Lung (tissue), 12 donors: ENCODE data around the gene SMCO3. TPM values are rescaled to one million over a fixed set of nuclear protein-coding genes. Genes with fewer than 3 reads are reported as not detected.
A peak's percentile ranks its signal among the peaks of the same experiment; 100 is the strongest.

Experiments used
- ATAC-seq: fragments of 200-7000 bp; cut with Tn5 transposase; one replicate; pipeline ENCODE4 v1.9.1; 2020; ENCODE audit warnings: moderate number of reproducible peaks; ENCODE audit not compliant: insufficient read depth, low FRiP score
- DNase-seq, 3 donors: peaks; one replicate each; pipeline ENCODE4 v3.0.0-alpha.2; 2013 to 2017
- H3K27ac ChIP-seq, 2 donors: one replicate each; pipeline ENCODE4 v1.5.1; 2013; ENCODE audit warnings: mild to moderate bottlenecking in 2 of 2, moderate library complexity in 2 of 2, control low read depth in 1 of 2, inconsistent platforms in 1 of 2, low read depth in 1 of 2, low read length in 1 of 2
- H3K27me3 ChIP-seq, 3 donors: one replicate each; pipeline ENCODE4 v1.5.1; 2013; ENCODE audit warnings: low read length in 2 of 3; ENCODE audit not compliant: control insufficient read depth in 3 of 3, insufficient read depth in 3 of 3
- H3K36me3 ChIP-seq, 4 donors: one replicate each; pipeline ENCODE4 v1.5.1; 2013; ENCODE audit warnings: low read length in 4 of 4, mild to moderate bottlenecking in 1 of 4, moderate library complexity in 1 of 4; ENCODE audit not compliant: control insufficient read depth in 4 of 4, insufficient read depth in 4 of 4
- H3K4me1 ChIP-seq, 5 donors: one replicate each; pipeline ENCODE4 v1.5.1; 2013; ENCODE audit warnings: low read length in 5 of 5, mild to moderate bottlenecking in 2 of 5, moderate library complexity in 1 of 5; ENCODE audit not compliant: control insufficient read depth in 5 of 5, insufficient read depth in 5 of 5
- H3K4me3 ChIP-seq: one replicate; pipeline ENCODE4 v1.5.1; 2013; ENCODE audit warnings: mild to moderate bottlenecking, control low read depth, moderate library complexity
- H3K9ac ChIP-seq, 2 donors: one replicate each; pipeline ENCODE4 v1.5.1; 2013; ENCODE audit warnings: low read length in 2 of 2, control low read depth in 1 of 2; ENCODE audit not compliant: insufficient read depth in 1 of 2
- H3K9me3 ChIP-seq, 4 donors: one replicate each; pipeline ENCODE4 v1.5.1; 2013; ENCODE audit warnings: low read length in 3 of 4, mild to moderate bottlenecking in 1 of 4, moderate library complexity in 1 of 4; ENCODE audit not compliant: control insufficient read depth in 4 of 4, insufficient read depth in 3 of 4
- CTCF ChIP-seq: IDR thresholded peaks from 2 replicates; pipeline ENCODE4 v1.5.1; 2012; ENCODE audit warnings: mild to moderate bottlenecking; ENCODE audit errors: control extremely low read depth, extremely low read depth
- WGBS, 2 donors: extraction: QIAGEN DNeasy Blood & Tissue Kit; methylation state at CpG; one replicate each; pipeline ENCODE4 v1.1.7; 2013; 5-methylcytosine and 5-hydroxymethylcytosine counted together
- polyA plus RNA-seq, 2 donors: library from polyadenylated mRNA; stranded (reverse); fragments of 200-250 nt; gene quantifications; one replicate each; pipeline ENCODE4 v1.2.1, GENCODE V29; 2013
- total RNA-seq, 2 donors: library from RNA; depleted of rRNA in 1 of 2; stranded (reverse); fragments of >200 nt in 1 of 2; gene quantifications; one replicate each; pipeline ENCODE4 v1.2.1, GENCODE V29; 2014 to 2021
- donor health status: control.
- donor health status: control.
- donor health status: Bipolar disorder and iron deficiency.
- donor health status: healthy.
- donor health status: DM: yes; HTN: yes; CAD: no.

SMCO3 gene
- total and polyA plus RNA-seq, 4 donors = 0.27 to 1.3 (median 0.70) TPM

DNA sequence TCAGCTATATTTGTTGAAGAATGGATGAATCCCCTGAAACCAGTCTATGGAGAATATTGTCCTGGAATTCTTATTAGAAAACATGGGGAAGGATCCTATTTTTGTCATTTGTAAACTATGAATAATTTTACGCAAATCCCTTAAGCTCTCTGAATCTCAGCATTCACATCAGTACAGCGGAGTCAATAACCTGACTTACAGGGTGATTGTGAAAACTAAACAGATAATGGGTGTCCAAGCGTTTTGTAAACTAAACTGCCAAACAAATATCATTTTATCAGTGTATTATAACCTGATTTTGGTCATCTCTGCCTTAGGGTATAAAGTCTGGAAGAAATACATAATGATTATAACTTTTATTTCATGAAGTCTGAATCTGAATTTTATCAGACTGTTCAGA, 19.4 kb upstream of the SMCO3 start:
- no peaks in the 10 kb centered on the region for H3K9me3 ChIP-seq
- no peak overlapping the region for H3K4me3 ChIP-seq
- no peak for ATAC-seq
- H3K9ac ChIP-seq = no peak overlapping the region
- no peaks in the 10 kb centered on the region for H3K36me3 ChIP-seq
- H3K27ac ChIP-seq = no peak overlapping the region
- peaks cover 0 to 2% (median 0%) of the 10 kb centered on the region in 3 donors for H3K27me3 ChIP-seq
- DNase-seq = no peak
- 88 to 95% methylated on average over 3 of the region's 3 CpGs for WGBS, 2 donors
- TF ChIP-seq CTCF = no peak
- H3K4me1 ChIP-seq = peaks cover 0 to 17% (median 0%) of the 10 kb centered on the region in 5 donors

DNA sequence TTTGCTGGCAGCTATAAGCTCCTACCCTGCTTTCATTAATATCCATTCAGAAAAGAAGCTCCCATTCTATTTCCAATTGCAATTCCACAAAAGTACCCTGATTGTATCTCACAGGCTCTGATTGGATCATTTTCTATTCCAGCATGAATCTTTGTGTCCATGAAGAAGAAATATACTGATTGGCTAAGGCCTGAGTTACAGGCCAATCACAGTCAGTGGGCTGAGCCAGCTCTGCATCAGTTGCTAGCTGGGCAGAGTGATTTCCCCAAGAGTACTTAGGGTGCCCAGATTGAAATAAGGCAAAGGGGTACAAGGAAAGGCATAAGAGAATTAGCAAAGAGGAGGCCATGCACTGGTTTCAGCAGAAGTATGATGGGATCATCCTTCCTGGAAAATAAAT, 14.9 kb upstream of the SMCO3 start:
- ATAC-seq = no peak
- Histone ChIP-seq H3K27me3 (peaks cover 0 to 2% (median 0%) of the 10 kb centered on the region in 3 donors), H3K36me3 (no peaks in the 10 kb centered on the region), H3K9me3 (peaks cover 0 to 2% (median 0%) of the 10 kb centered on the region in 4 donors), H3K4me3 (no peak overlapping the region), H3K4me1 (peaks cover 0 to 3% (median 0%) of the 10 kb centered on the region in 5 donors), H3K9ac (no peak overlapping the region), H3K27ac (no peak overlapping the region)
- no peak for DNase-seq
- no peak for TF ChIP-seq CTCF

- Histone ChIP-seq H3K9ac (no peak overlapping the region), H3K9me3 (peaks cover 0 to 2% (median 0%) of the 10 kb centered on the region in 4 donors), H3K36me3 (no peaks in the 10 kb centered on the region), H3K4me3 (no peak overlapping the region), H3K27ac (no peak overlapping the region), H3K4me1 (peaks cover 0 to 2% (median 0%) of the 10 kb centered on the region in 5 donors), H3K27me3 (no peaks in the 10 kb centered on the region)
- DNase-seq (no peak), ATAC-seq (no peak)
- no peak for TF ChIP-seq CTCF
- WGBS, 2 donors = 92 to 98% methylated on average over 2 of the region's 2 CpGs
These were observed 13.1 kb upstream of the SMCO3 start for GRCh38 chr12:14827043-14827442.

GRCh38 chr12:14826491-14826890, 12.5 kb upstream of the SMCO3 start:
- Histone ChIP-seq H3K9me3 (peaks cover 0 to 2% (median 0%) of the 10 kb centered on the region in 4 donors), H3K9ac (no peak overlapping the region), H3K36me3 (no peaks in the 10 kb centered on the region), H3K4me1 (peaks cover 0 to 2% (median 0%) of the 10 kb centered on the region in 5 donors), H3K27me3 (no peaks in the 10 kb centered on the region), H3K4me3 (no peak overlapping the region), H3K27ac (peak overlapping the region in 1 of 2 donors; percentile 1)
- 78 to 91% methylated on average over 5 of the region's 5 CpGs for WGBS, 2 donors
- no peak for ATAC-seq
- no peak for TF ChIP-seq CTCF
- DNase-seq = peak in 2 of 3 donors; percentile 19 to 53
